Thyroid gland (tissue), 4 donors: ENCODE measurements around the gene TAS2R16.

ENCODE experiments used
- POLR2A ChIP-seq, 2 donors: fragments of 450-650 bp; IDR thresholded peaks; one replicate each; pipeline ENCODE4 v1.6.1; 2017; ENCODE audit warnings: antibody characterized with exemption in 2 of 2, mild to moderate bottlenecking in 2 of 2, moderate library complexity in 1 of 2
- TF ChIP-seq, protein P1 (sequence below), 6 experiments: fragments of 200-600 bp in 3 of 6; fragments of 450-650 bp in 3 of 6; sonication (generic) in 3 of 6; IDR thresholded peaks; one replicate each; pipeline ENCODE4 v1.5.1; 2016 to 2019; ENCODE audit warnings: antibody characterized with exemption in 6 of 6, mild to moderate bottlenecking in 2 of 6, inconsistent platforms in 1 of 6, moderate library complexity in 1 of 6

DNA sequence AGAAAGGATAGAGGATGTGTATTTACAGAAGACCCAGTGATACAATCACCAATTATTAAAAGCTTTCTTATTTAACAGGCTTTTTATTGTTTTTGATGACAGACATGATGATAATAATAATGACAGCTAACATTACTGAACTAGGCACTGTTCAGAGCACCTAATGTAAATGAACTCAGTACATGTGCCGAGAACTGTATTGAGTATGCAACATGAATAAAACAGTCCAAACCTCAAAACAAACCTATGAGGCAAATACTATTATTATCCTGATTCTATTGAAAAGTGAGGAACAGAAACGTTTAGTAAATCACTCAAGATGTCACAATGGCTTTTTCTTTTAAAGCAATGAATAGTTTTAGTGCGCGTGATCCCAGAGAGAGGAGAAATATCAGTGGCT, 27.1 kb downstream of the TAS2R16 start:
- TF ChIP-seq, protein P1, sequence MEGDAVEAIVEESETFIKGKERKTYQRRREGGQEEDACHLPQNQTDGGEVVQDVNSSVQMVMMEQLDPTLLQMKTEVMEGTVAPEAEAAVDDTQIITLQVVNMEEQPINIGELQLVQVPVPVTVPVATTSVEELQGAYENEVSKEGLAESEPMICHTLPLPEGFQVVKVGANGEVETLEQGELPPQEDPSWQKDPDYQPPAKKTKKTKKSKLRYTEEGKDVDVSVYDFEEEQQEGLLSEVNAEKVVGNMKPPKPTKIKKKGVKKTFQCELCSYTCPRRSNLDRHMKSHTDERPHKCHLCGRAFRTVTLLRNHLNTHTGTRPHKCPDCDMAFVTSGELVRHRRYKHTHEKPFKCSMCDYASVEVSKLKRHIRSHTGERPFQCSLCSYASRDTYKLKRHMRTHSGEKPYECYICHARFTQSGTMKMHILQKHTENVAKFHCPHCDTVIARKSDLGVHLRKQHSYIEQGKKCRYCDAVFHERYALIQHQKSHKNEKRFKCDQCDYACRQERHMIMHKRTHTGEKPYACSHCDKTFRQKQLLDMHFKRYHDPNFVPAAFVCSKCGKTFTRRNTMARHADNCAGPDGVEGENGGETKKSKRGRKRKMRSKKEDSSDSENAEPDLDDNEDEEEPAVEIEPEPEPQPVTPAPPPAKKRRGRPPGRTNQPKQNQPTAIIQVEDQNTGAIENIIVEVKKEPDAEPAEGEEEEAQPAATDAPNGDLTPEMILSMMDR (IDR thresholded peaks at IDR 0.05): no peak
- TF ChIP-seq POLR2A (IDR thresholded peaks at IDR 0.05): no peak
